PC-9 (cell line): ENCODE measurements around the gene ZCCHC2.

Experiments
- EZH2 ChIP-seq: fragments of 200-600 bp; sonication (generic); IDR thresholded peaks from 2 replicates; pipeline ENCODE4 v1.8.0; 2017; ENCODE audit warnings: antibody characterized with exemption, low read depth
- TF ChIP-seq, protein P1 (sequence below): fragments of 200-600 bp; sonication (generic); conservative IDR thresholded peaks from 2 replicates; pipeline ENCODE4 v1.6.1; 2017; ENCODE audit warnings: mixed run types, antibody characterized with exemption, mild to moderate bottlenecking, moderate library complexity

DNA sequence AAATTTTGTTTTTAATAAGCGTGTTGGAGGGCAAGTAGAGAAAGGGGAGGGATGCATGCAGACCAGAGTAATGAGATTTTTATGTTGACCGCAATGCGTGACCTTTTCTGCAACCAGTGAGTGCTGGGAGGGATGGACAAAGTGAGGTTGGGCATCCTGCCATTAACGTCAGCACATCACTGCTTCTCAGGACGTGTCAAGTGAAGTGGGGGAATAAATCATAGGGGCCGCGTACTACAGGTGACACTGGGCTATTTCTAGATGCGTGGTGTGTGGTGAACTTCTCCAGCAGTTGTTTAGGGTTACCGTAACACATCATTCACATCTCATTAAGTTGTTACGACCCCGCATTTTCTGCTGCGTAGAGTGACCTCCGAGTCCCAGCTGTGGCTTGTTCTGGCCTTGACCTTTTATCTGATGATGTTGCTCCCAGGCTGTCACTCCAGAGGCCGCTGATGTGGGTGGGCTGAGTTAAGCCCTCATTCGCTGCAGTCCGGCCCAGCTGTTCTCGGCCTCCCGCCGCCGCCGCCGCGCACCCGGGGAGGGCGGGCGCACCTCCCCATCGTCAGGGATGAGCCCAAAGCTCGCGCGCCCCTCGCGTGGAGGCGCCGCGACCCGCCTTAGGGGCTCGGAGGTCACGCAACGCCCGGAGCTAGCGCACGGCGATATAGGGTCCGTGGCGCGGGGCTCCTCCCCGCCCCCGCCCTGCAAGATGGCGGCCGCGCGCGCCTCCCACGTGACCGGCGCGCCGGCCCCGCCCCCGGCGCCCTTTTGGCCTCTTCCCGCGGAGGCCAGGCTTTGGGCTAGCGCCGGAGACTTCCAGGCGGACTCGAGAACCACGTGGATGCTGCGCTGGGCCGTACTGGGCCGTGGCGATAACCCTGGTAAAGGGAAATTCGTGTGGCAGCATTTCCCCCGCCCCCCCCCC, 3.5 kb downstream of the ZCCHC2 start:
- TF ChIP-seq EZH2: no peak
- TF ChIP-seq, protein P1, sequence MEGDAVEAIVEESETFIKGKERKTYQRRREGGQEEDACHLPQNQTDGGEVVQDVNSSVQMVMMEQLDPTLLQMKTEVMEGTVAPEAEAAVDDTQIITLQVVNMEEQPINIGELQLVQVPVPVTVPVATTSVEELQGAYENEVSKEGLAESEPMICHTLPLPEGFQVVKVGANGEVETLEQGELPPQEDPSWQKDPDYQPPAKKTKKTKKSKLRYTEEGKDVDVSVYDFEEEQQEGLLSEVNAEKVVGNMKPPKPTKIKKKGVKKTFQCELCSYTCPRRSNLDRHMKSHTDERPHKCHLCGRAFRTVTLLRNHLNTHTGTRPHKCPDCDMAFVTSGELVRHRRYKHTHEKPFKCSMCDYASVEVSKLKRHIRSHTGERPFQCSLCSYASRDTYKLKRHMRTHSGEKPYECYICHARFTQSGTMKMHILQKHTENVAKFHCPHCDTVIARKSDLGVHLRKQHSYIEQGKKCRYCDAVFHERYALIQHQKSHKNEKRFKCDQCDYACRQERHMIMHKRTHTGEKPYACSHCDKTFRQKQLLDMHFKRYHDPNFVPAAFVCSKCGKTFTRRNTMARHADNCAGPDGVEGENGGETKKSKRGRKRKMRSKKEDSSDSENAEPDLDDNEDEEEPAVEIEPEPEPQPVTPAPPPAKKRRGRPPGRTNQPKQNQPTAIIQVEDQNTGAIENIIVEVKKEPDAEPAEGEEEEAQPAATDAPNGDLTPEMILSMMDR: no peak
